EH (cell line): Measurements from ENCODE around the gene ADGRL4.
"Not testable (repeated sequence)": the region's sequence is repeated elsewhere in the genome, so short reads cannot be mapped to it uniquely, and the experiment has no call there.

ENCODE experiments used
- DNase-seq: peaks from one replicate; pipeline ENCODE4 v3.0.0-alpha.2; 2015; ENCODE audit warnings: low read depth

Gene ADGRL4

DNA sequence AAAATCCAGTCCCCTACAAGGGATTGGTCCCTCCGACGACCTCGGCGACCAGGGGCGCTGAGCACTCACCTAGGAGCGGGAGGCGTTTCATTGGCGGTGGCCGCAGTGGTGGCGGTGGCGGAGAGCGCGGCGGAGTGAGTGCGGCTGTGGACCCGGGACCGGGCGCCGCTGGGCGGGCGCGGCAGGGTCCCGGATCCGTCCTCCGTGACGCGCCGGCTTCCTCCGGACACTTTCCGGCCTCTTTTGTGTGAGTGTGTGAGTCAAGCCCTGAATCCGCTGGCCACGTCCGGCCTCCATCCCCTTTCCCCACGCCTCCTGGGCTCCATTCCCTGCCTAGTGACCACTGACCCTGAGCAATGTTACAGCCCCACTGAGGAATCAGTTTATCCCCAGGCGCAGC, at the start of gene ADGRL4:
ADGRL4 (minus strand) TSS at position 167 of the 400 bp plus-strand sequence; CDS start at position 91, 76 bp downstream.
- DNase-seq: peak; percentile 66

DNA sequence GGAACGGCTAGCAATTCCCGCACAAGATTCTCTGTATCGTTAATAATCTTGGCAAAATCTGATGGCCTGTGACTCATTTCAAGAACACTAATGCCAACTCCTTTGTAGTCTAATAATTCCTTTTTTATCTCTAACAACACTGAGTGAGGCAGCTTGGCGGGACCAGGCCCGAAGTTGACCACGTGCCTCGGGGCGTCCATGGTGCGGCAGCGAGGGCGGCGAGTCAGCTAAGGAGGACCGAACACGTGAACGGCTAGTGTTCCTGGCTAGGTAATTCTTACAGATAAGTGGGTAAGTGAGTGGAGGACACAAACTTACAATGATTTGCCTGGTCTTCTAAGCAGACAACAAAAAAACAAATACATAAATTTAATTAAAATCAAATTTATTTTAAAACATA, 49.3 kb upstream of the ADGRL4 start:
- DNase-seq: no peak

GRCh38 chr1:79052829-79053449, 46.4 kb upstream of the ADGRL4 start:
- no peak for DNase-seq

DNA sequence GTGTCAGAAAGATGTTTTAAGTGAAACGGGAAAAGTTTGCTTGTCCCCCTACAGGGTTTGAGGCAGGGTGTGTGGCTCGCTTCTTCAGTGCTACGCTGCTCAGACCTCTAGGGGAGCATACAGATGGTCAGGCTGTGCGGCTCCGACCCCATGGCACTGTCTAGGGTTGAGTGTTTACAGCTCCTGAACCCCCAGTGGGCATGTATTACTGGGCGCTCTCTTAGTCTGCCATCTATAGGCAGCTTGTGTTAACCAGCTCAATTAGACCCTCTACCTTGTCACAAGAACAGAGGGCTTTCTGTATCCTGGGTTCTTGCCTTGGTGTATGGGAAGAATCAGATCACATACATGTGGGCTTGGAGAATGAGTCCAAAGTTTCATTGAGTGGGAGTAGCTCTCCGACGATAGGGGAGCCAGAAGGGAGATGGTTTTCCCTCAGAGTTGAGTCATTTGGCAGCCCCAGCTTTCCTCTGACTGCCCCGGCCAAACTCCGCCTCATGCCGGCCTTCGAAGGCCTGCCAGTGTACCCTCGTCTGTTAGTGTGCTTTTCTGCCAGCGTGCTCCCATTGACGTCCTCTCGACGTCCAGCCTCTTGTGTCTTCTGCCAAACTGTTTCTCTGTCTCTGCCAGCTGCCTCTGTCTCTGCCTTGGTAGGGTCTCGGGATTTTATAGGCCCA, 38.6 kb upstream of the ADGRL4 start:
- no peak for DNase-seq

GRCh38 chr1:79043506-79043905, 37.0 kb upstream of the ADGRL4 start:
- DNase-seq: peak; percentile 72

DNA sequence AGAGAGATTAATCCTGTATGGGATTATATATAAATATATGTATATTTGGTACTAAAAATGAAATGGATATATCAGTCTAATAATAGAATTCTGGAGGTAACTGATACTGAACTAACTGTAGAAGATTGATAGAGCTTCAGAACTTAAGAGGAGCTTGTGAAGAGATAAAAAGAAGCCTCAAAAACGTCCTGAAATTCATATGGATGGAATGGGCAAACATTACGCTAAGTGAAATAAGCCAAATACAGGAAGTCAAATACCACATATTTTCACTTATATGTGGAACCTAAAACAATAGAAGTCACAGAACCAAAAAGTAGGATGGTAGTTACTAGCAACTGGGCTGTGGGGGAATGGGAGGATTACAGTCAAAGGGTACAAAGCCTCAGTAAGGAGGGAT, 36.0 kb upstream of the ADGRL4 start:
- no peak for DNase-seq

- DNase-seq: peak; percentile 53
These were observed 35.6 kb upstream of the ADGRL4 start for GRCh38 chr1:79042117-79042516.

- peak; percentile 1 for DNase-seq
These were observed 35.1 kb upstream of the ADGRL4 start for GRCh38 chr1:79041666-79042065.

GRCh38 chr1:79040424-79041082, 34.0 kb upstream of the ADGRL4 start:
- peak; percentile 1 for DNase-seq

DNA sequence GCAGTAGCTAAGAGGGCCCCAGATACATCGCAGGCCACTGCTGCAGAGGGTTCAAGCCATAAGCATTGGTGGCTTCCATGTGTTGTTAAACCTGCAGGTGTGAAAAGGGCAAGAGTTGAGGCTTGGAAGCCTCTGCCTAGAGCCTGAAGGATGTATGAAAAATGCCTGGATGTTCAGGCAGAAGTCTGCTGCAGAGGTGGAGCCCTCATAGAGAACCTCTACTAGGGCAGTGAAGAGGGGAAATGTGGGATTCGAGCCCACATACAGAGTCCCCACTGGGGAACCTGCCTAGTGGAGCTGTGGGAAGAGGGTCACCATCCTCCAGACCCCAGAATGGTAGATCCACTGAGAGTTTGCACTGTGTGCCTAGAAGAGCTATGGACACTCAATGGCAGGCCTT, 30.6 kb upstream of the ADGRL4 start:
- DNase-seq: no peak

- no peak for DNase-seq
These were observed 6.0 kb upstream of the ADGRL4 start for GRCh38 chr1:79012500-79012899.

- DNase-seq: no peak
These were observed 4.1 kb upstream of the ADGRL4 start for GRCh38 chr1:79010589-79010988.

- peak; percentile 1 for DNase-seq
These were observed 585 bp downstream of the ADGRL4 start for GRCh38 chr1:79005945-79006344.

GRCh38 chr1:79004916-79005315, 1.6 kb downstream of the ADGRL4 start:
- no peak for DNase-seq

DNA sequence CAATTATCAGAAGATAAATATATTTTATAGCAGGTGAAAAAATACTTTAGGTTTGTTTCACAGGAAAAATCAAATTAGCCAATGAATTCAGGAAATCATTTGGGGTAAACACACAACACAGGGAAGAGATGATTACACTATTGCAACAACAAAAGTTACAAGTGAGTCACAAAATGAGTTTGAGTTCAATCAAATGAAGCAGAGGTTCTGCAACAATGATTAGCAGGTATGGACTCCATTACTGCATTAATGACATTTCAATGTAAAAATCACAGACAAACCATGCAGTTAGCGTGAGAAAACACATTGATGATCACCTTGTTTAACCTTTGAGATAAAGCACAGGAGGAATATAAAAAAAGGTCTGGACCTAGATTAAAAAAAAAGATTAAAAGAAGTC, 9.7 kb downstream of the ADGRL4 start:
- DNase-seq: no peak

GRCh38 chr1:78987042-78987441, 19.5 kb downstream of the ADGRL4 start:
- DNase-seq: no peak

GRCh38 chr1:78980511-78980910, 26.0 kb downstream of the ADGRL4 start:
- peak; percentile 11 for DNase-seq

DNA sequence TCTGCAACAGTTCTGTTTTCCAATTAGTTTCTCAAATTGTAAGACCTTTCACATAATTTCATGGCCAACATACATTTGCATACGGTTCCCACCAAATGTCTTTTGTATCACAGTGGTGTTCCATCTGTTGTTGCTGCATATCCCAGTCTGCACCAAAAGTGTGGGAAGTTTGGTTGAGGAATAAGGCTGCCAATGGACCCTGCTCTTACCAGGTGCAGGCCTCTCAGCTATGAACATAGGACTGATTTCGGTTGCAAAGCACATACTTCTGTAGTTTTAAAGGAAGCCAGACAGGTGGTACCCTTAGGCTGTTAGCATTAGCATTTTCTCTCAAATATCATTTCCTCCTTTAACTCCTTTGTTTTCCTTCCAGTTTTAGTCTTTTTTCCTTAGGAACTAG, 33.8 kb downstream of the ADGRL4 start:
- DNase-seq: no peak

DNA sequence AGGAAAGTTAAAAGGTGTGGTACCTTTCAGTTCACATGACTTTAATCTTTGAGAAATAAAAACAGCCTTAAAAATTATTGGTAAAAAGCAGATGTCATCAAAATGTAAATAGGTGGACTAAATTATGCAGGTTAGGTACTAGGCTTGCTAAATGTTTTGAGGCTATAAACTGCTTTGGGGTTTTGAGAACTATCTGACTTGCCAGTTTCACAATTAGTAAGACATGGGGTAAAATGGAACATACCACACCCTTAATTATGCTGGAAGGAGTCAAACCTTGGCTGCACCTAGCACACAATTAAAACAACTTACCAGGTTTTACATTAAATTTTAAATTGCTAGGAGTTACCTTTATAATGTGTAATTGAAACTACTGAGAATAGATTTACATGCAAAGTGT, 39.4 kb downstream of the ADGRL4 start:
- not testable (repeated sequence) for DNase-seq

- no peak for DNase-seq
These were observed 47.8 kb downstream of the ADGRL4 start for GRCh38 chr1:78958711-78959110.

DNA sequence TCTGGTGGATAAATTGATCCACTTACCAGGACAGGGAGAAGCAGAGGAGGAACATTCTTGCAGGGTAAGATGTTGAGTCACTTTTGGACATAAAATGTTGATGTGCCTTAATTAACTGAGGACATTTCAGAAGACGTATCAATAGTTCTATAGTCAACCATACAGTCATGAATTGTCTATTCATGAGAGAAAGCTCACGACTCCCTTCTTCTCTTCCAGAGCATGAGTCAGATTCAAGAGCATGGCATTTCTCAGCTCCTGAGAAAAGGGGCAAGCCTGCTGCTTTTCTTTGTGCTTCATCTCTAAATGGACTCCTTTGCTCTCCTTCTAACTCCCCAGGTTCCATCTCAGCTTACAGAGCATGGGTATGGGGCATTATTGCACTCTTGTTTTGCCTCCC, 55.7 kb downstream of the ADGRL4 start:
- DNase-seq: no peak

DNA sequence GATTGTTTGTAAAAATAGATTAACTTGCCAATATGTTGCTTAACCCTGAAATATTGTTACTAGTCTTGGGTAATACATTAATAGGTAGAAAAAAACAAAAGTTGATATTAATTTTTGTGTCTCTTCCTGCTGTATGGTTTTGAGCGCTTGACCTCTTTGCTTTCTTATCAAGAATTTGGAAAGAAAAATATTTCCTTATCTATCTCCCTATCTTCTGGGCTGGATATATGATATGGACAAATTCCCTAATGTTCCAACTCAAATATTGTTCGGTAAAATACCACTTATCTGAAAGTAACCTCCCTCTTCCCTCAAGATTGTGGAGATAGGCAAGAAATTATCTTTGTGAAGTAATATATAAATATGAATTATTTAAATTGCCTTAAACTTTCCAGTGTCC, 57.3 kb downstream of the ADGRL4 start:
- no peak for DNase-seq

DNA sequence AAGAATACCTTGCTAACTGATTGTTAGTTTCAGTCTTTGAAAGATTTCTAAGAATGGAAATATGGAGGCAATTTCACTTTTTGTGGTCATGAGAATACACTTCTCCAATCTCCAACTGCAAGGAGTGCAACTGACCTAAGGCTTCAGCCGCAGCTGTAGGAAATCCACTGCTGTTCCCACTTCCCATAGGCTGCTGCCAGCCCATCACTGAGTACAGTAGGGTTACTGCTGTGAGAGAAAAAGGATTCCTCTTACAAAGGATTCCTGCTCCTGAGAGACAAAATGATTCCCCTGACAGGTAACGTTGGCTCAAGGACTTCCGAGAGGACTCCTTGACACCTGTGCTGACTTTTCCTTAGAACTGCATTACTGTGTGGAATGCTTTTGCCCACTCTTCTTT, 87.4 kb downstream of the ADGRL4 start:
- no peak for DNase-seq
